ENCODE measurements around the gene CABP1.

DNA sequence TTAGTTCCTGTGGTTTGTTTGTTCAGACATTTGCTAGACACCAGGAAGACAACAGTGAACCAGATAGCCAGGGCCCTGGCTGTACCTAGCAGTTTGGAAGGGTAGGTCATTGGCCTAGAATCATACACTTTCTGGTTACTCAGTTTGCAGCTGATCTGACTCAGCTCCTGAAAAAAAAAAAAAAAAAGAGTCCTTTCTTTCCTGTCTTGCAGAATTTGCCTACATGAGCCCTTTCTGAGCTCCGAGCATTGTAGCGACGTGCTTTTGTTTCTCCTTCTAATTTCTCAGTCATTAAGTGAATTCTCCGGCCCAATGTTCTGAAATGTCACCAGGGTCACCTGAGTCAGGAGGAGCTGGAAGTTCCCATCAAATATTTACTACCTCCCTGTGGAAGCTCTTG lies 2.4 kb downstream of the CABP1 start:
- TF ChIP-seq, protein P1, sequence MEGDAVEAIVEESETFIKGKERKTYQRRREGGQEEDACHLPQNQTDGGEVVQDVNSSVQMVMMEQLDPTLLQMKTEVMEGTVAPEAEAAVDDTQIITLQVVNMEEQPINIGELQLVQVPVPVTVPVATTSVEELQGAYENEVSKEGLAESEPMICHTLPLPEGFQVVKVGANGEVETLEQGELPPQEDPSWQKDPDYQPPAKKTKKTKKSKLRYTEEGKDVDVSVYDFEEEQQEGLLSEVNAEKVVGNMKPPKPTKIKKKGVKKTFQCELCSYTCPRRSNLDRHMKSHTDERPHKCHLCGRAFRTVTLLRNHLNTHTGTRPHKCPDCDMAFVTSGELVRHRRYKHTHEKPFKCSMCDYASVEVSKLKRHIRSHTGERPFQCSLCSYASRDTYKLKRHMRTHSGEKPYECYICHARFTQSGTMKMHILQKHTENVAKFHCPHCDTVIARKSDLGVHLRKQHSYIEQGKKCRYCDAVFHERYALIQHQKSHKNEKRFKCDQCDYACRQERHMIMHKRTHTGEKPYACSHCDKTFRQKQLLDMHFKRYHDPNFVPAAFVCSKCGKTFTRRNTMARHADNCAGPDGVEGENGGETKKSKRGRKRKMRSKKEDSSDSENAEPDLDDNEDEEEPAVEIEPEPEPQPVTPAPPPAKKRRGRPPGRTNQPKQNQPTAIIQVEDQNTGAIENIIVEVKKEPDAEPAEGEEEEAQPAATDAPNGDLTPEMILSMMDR (IDR thresholded peaks at IDR 0.05) = no peak
- TF ChIP-seq POLR2A (IDR thresholded peaks at IDR 0.05) = no peak
